GM21737 (cell line): ENCODE measurements around the gene FBXL13.
"Not testable (repeated sequence)": the region's sequence is repeated elsewhere in the genome, so short reads cannot be mapped to it uniquely, and the experiment has no call there.

ENCODE experiments used
- ATAC-seq: cut with Tn5 transposase; IDR thresholded peaks from one replicate; pipeline ENCODE4 v1.9.1; 2021; ENCODE audit warnings: mild to moderate bottlenecking, moderate library complexity; ENCODE audit not compliant: unreplicated experiment

FBXL13 gene

DNA sequence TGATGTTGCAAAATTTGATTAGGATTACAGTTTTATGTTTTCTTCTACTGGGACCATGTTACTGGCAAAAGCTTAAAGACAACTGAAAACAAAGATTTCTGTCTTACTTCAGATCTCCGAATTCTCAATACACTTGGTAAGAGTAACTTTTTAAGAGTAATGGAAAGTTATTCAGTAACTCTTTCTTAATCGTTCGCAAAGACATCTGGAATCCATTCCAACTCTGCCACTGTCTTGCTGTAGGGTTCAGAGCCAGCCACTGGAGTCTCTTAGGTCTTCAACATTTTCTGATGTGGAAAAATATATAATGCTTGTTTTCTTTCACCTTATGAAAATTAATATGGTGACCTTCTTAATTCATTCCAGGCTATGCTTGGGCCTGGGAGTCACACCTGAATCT is 295.9 kb downstream of the FBXL13 start:
- not testable (repeated sequence) for ATAC-seq

- not testable (repeated sequence) for ATAC-seq
Observed at GRCh38 chr7:102776217-102776616, 298.4 kb downstream of the FBXL13 start.

- not testable (repeated sequence) for ATAC-seq
Observed at GRCh38 chr7:102770467-102770866, 304.1 kb downstream of the FBXL13 start.

DNA sequence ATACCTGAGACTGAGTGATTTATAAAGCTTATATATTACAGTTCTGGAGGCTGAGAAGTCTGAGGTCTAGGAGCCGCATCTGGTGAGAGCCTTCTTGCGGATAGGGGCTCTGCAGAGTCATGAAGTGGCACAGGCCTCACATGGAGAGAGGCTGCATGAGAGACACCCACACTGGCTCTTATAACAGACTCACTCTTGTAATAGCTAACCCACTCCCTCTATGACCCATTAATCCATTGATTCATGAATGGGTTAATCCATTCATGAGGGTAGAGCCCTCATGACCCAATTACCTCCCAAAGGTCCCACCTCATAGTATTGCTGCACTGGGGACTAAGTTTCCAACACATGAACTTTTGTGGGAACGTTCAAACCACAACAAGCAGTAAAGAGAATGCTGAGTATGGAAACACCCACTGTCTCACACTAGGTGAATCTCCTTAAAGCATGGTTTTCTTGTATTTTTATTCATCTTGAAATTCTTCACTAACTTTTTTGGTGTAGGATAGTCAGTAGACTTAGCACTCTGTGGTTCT is 304.9 kb downstream of the FBXL13 start:
- ATAC-seq = not testable (repeated sequence)

- not testable (repeated sequence) for ATAC-seq
Observed at GRCh38 chr7:102763295-102763905, 311.2 kb downstream of the FBXL13 start.
